IMR-90 (cell line): ENCODE results near the gene TBC1D10A.

ENCODE experiments used
- BHLHE40 ChIP-seq: fragments of 150-350 bp; IDR thresholded peaks from 2 replicates; pipeline ENCODE4 v1.6.1; 2016; ENCODE audit warnings: mild to moderate bottlenecking, low read depth, low read length
- CTCF ChIP-seq: conservative IDR thresholded peaks from 2 replicates; pipeline ENCODE4 v1.5.1; 2012; ENCODE audit warnings: mild to moderate bottlenecking, low read depth, low read length, improper control_type of control experiment
- ELK1 ChIP-seq: fragments of 150-350 bp; IDR thresholded peaks from 2 replicates; pipeline ENCODE4 v1.6.1; 2016; ENCODE audit warnings: low read depth, mild to moderate bottlenecking, low read length, moderate library complexity, borderline replicate concordance
- FOS ChIP-seq: fragments of 150-350 bp; IDR thresholded peaks from 2 replicates; pipeline ENCODE4 v1.6.1; 2016; ENCODE audit warnings: low read depth, low read length
- MAFK ChIP-seq: IDR thresholded peaks from 2 replicates; pipeline ENCODE4 v1.6.1; 2012; ENCODE audit warnings: low read depth, low read length, improper control_type of control experiment
- MAZ ChIP-seq: IDR thresholded peaks from 2 replicates; pipeline ENCODE4 v1.6.1; 2012; ENCODE audit warnings: low read depth, mild to moderate bottlenecking, low read length, improper control_type of control experiment, moderate library complexity, borderline replicate concordance
- POLR2A ChIP-seq: IDR thresholded peaks from 2 replicates; pipeline ENCODE4 v1.6.1; 2012; ENCODE audit warnings: mild to moderate bottlenecking, low read depth, low read length
- SMC3 ChIP-seq: fragments of 150-350 bp; IDR thresholded peaks from 2 replicates; pipeline ENCODE4 v1.6.1; 2016; ENCODE audit warnings: low read depth, mild to moderate bottlenecking, antibody characterized with exemption, low read length, moderate library complexity
- USF2 ChIP-seq: fragments of 150-350 bp; IDR thresholded peaks from 2 replicates; pipeline ENCODE4 v1.6.1; 2017; ENCODE audit warnings: mild to moderate bottlenecking, antibody characterized with exemption, low read length, low read depth

GRCh38 chr22:30370641-30371230 is 44.0 kb upstream of the TBC1D10A start:
- TF ChIP-seq CTCF (no peak), ELK1 (no peak), BHLHE40 (no peak), MAFK (no peak), SMC3 (no peak), FOS (no peak), POLR2A (no peak), MAZ (no peak), USF2 (no peak)
